Stimulated activated CD8-positive, alpha-beta memory T cell treated with anti-CD3 and anti-CD28 coated beads, Interleukin-15, amount 100 ng/mL, for 1 hour (primary cell): ENCODE measurements around the gene DRC7.

Experiments used
- DNase-seq: peaks from one replicate; pipeline ENCODE4 v3.0.0-alpha.2; 2020; ENCODE audit warnings: low read depth

The DRC7 gene

DNA sequence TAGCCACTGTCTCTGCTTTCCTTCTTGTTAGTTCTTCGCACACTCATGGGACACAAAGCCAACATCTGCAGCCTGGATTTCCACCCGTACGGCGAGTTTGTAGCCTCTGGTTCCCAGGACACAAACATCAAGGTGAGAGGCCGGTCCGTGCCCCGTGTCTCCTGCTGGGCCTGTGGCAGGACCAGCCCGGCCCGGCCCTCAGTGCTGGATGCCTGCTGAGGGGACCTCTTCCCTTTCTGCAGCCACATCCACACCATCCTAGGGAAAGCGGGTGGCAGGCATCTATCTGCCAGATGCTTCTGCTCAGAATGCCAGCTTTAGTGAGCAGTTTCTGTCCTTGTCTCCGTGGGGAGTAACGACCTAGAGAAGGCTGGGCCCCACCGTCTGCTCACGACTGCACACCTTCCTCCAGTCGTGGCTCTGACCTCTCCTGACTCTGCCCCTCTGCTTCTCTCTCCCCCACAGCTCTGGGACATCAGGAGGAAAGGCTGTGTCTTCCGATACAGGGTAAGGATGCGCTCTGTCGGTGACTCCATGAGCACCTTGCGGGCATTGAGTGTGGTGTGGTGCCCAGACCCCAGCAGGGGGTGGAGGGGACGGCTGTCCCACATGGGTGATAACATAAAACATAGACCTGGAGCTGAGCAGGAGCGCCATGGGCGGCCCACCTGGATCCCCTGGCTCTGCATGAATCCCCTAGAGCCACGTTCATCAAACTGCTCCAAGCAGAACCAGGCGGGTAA is 56.4 kb downstream of the DRC7 start:
- DNase-seq: no peak

DNA sequence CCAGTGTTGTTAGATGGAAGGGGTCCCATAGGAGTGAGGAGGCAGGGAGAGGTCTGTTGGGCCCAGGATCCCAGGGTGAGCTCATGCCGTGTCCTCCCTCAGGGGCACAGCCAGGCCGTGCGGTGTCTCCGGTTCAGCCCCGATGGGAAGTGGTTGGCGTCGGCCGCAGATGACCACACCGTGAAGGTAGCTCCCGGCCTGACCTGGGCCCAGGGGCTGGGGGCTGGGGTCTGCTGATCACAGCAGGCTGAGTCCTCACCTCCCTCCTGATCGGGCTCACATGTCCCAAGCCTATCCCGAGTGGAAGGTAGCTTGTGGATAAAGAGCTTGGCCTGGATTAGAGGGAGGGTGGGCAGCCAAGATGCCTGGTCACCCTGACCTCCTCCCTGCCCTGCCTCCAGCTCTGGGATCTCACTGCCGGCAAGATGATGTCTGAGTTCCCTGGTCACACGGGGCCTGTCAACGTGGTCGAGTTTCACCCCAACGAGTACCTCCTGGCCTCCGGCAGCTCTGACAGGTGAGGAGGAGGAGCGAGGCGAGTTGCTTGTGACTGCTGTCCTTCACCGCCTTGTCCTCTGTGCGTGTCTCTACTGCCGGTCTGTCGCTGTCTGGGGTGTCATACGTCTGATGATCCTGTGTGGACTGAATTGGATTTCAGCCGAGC is 57.1 kb downstream of the DRC7 start:
- no peak for DNase-seq

DNA sequence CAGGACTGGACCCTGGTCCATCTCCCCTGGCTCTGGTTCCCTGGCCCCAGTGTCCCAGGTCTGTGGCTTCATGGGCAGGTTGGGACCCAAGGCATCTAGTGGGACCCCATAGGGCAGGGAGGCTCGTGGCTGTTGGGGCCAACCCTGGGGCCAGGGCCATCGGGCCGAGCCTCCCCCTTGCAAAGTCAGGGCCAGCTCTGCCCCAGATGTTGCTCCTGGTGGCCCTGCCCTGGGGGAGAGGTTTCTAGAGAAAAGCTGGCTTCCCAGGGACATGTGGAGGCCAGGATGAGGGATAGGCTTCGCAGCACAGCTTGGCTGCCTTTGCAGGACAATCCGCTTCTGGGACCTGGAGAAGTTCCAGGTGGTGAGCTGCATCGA is 57.6 kb downstream of the DRC7 start:
- no peak for DNase-seq

DNA sequence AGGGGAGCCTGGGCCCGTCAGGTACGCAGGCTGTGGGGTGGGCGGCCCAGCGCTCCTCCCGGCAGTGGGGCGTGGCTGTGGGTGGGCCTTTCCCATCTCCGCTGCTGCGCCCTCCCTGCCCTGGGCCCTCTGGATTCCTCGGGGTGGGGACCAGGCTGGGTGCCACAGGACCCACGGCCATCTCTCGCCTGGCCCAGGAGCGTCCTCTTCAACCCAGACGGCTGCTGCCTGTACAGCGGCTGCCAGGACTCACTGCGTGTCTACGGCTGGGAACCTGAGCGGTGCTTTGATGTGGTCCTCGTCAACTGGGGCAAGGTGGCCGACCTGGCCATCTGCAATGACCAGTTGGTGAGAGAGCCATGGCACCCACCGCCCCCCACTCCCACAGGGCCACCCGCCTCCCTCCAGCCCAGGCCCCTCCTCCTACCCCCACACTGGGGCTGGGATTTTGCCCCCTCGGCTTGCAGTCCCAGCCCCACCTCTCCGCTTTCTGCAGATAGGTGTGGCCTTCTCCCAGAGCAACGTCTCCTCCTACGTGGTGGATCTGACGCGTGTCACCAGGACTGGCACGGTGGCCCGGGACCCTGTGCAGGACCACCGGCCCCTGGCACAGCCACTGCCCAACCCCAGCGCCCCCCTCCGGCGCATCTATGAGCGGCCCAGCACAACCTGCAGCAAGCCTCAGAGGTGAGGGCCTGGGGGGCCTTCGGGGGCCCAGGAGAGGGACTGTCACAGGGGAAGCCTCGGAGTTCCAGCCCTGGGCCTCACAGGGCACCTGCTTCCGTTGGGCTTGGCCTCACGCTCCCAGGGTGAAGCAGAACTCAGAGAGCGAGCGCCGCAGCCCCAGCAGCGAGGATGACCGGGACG is 58.2 kb downstream of the DRC7 start:
- DNase-seq: no peak

DNA sequence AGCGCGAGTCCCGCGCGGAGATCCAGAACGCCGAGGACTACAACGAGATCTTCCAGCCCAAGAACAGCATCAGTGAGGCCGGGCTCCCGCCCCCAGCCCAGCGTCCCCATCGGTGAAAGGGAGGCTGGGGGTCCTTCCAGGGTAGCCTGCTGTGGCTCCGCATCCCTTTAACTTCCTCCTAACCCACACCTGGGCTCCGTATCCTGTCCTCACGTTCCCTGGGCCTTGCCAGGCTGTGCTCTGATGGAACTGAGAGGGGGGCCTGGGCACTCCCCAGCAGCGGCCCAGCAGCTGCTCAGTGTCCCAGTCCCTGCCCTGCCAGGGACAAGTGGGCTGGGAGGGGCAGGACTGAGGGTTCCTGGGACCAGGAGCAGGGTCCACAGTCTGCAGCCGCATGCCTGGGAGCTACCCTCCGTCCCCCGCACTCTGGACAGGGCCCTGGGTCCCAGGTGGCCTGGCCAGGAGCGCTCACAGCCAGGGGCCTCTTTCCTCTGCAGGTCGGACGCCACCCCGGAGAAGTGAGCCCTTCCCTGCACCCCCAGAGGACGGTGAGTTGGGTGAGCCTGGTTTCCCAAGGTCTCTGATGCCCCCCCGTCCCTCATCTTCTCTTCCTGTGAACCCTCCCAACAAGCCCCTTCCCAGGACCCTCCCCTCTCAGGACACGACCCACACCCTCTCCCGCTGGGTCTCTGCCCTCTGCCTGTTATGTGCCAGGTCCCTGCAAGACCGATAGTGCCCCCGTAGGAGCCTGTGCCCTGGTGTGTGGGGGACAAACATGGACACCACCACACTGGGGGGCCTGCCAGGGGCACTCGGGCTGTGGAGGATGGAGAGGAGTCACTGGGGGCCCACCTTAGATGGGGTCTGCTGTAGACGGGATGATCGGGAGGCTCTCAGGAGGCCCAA is 59.1 kb downstream of the DRC7 start:
- no peak for DNase-seq

DNA sequence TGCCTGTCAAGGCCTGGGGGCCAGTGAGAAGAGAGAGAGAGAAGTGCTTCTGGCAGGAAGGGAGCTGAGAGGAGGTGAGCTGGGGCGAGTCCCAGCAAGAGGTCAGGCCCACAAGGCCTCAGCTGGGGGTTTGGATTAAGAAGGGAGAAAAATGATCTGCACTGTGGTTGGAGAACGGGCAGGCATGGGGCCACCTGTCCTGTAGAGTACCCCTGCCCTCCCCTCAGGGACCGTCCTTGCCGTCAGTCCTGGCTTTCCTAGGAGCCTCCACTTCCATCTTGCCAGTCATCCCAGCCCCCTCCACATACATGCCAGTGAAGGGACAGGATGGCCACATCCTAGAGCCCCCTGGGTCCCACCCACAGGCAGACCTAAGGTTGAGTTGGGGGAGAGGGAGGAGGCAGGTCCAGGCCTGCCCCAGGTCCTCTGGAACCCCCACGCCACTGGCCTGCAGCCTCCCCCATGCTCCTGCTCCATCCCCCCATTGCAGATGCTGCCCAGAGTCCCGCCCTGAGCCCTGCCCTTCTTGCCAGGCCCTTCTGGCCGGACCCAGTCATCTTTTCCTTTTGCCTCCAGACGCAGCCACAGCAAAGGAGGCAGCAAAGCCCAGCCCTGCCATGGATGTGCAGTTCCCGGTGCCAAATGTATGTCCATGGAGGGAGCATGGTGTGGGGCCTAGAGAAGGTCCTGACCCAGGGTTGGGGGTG is 59.9 kb downstream of the DRC7 start:
- no peak for DNase-seq

DNA sequence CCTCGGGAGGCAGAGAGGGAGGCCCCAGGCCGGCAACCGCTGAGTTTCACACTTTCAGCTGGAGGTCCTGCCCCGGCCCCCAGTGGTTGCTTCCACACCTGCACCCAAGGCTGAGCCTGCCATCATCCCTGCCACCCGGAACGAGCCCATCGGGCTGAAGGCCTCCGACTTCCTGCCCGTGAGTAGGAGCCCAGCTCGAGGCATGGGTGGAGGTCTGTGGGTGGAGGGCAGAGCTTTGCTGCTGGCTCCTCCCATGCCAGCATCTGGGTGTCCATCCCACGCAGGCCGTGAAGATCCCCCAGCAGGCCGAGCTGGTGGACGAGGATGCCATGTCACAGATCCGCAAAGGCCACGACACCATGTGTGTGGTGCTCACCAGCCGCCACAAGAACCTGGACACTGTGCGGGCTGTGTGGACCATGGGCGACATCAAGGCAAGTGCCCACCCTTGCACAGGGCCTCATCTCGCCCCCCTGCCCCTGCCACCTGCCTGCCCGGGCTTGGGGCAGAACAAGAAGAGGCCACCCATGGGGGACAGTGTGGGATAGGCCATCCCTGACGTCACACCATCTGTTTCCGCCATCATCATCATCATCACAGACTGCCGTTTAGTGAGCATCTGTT is 60.6 kb downstream of the DRC7 start:
- DNase-seq: no peak

DNA sequence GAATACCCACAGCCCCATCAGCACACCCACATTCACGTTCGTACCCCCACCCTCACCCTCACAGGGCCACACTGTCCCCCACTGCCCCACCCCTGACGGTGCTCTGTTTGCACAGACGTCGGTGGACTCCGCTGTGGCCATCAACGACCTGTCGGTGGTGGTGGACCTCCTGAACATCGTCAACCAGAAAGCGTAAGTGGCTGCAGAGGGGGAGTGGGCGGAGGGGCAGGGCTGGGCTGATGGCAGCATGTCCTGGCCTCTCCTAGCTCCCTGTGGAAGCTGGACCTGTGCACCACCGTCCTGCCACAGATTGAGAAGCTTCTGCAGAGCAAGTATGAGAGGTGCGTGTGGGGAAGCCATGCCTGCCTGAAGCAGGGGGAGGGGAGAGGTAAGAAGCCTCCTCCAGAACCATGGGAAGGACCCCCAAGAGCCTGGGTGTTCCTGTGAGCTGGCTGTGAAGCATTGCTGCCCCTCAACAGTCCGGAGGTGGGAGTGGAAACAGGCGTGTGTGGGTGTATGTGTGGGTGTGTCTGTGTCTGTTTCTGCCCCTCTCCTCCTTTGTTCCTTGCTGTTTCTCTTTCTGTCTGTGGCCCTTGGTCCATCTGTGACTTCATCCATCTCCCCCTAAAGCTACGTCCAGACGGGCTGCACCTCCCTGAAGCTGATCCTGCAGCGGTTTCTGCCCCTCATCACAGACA is 61.3 kb downstream of the DRC7 start:
- no peak for DNase-seq

DNA sequence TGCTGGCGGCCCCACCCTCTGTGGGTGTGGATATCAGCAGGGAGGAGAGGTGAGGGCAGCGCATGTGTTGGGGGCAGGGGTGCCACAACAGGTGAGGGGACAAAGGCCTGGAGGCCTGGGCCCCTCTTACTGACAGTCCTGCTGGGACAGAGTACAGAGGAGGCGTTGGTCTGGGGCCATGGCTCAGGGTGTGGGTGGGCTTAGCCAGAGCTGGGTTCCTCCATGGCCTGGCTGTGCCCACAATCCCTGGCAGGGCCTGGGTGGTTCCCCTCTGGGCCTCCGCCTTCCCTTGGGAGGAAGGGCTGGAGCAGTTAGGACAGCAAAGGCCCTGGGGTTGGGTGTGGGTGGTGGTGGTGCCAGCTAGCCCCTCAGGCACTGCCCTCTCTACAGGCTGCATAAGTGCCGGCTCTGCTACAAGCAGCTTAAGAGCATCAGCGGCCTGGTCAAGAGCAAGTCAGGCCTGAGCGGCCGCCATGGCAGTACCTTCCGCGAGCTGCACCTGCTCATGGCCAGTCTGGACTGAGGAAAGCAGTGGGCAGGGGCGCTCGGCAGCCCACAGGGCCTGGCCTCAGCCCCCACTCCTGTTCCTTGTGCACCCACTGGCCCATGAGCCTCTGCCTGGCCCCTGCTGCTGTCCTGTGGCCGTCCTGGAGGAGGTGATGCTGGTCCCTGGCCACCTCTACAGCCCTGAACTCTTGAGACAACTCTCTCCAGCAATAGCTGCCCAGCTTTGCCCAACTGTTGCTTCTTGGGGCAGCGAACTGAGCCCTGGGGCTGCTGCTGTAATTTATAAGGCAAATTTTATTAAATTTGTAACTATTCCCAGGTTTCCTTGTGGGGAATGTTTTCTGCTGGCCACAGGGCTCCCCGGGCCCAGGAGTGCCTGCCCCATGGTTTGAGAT is 62.1 kb downstream of the DRC7 start:
- DNase-seq: no peak

DNA sequence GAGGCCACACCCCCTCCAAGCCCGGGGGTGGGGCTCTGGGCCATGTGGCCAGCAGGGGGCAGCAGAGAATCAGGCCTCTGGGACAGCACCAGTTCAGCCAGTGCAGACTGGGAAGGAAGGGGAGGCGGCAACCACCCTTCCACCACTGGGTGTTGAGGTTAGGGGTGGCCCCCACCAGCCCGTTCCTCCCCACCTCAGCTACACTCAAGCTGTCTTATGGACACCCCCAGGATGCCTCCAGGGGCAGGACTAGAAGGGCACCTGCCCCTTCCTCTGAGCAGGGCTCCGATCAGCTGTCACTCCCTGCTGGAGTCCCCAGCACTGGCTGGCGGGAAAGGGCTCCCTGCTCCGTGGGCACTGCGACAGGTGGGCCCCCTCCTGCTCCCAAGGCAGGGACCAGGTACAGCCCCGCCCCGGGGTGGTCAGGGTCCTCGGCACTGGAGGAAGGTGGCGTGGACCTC is 62.8 kb downstream of the DRC7 start:
- DNase-seq: peak; percentile 85

DNA sequence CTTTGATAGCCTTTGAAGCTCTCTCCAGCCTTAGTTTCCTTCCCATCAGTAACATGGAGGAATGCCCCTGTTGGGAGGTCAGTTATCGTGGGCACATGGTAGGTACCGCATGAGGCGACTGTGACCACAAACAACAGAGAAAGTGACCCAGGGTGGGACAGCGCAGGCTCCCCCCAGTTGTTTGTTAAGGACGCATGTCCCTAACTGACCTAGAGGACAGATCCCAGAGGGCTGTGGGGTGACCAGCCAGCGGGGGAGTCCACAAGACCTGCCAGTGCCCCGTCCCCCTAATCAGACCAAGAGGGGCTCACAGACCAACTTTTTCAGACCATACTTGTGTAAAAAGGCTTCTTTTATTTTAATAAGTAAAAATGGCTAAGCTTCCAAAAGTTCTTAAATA is 63.3 kb downstream of the DRC7 start:
- no peak for DNase-seq

DNA sequence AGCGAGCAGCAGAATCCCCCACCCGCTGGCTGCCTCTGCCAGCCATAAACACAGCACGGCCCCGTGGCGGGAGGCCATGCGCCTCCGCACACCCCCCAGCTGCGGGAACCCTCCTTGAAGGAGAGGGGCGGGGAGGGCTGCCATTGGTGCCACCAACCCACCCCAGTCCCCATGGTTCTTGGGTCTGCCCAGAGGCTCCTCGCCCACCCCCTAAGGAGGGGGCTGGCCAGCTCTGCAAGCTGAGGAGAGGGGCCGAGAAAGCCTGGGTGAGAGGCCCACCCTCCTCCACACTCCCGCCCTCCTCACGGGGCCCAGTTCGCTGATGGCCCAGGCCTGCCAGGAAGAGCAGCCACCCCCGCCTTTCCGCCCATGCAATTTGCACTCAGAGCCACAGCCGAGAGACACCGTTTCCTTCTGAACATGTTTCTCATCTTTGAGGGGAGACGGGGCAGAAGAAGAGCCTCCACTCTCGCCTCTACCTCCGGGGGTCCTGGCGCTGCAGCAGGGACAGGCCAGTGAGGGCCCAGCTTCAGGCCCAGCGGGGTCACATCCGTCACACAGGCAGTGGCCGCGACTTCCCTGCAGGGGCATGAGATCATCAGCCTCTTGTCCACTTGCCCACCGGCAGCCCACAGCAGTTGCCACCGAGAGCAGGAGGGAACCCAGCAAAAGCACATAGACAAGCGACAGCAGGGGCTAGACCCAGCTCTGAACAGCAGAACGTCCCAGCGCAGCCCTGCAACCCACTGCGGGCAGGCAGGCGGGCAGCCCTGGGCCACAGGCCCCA is 63.9 kb downstream of the DRC7 start:
- no peak for DNase-seq

DNA sequence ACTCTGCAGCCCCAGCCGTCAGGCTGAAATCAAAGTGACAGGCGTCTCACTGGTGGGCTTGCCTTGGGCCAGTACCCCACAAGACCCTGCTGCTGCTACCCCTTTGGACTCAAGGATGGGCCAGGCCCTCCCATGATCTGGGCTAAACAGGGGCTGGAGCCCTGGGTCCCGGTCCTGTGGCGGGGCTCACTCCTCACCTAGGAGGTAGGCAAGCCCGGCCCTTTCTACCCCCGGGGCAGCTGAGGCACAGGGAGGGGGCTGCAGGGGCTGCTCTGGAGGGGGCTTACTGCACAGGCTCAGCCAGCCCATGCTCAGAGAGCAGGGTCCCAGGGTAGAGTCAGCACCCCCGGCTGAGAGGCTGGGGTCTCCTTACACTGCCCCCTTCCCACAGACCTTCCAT is 64.5 kb downstream of the DRC7 start:
- DNase-seq: no peak

DNA sequence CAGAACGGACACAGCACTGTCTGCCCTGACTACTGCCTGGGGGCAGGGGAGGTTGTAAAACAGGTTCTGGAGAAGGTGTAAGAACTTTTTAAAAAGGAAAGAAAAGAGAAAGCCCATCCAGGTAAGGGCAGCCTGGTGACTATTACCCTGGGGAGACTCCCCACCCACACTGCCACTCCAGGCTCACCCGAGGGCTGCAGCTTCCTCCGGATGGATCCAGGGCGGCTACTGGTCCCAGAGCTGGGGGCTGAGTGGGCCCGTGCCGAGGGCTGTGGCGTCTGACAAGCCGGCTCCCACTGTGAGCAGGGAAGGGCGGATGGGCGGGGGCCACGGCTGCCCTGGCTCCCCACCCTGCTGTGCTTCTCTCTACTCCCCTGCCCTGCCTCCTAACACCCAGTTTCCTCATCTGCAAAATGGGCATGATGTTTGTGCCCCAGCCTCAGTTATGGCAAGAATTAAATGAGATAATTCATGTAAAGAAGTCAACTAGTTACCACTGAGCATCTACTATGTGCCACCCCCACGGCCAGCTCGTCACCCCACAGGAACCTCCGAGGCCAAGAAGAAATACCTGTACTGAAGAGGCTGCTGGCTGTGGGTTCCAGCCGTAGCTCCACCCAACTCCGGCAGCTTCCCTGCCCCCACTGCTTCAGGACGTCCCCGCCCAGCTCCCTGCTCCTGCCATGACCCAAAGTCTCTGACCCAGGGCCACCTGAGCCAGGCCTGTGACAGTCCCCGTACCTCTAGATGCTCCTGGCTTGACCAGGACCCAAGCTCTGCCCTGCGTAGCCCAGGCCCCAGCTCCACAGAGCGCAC is 65.1 kb downstream of the DRC7 start:
- no peak for DNase-seq

DNA sequence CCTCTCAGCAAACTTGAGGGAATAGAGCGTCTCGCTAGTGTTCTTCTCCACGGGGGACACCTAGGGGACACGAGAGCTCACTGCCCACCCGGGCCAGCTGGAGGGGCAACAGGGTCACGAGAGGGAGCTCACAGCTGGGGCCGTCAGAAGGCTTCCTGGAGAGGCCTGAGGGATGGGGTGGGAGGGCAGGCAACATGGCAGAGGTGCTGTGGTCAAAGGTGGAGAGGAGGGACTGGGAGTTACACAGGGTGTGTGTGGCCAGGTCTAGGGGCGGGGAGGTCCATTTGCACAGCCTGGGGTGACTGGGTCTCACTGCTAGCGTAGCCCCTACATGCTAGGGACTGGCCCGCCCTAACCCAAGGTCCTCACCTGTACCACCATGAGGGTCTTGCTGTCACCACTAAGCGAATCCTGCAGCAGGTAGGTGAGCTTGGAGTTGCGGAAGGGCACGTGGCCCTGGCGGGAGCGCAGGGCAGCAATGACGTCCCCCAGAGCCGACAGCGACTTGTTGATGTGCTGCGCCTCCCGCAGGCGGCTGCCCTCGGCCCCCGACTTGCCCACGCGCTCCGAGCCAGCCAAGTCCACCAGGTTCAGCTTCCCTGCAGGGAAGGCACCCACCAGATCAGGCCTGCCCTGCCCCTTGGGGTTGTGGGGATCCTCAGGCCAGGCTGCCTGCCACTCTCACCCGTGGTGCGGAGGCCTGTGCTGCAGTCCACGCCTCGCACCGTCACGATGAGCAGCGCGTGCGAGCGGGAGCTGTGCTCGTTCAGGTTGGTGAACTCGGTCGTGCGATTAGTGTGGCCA is 66.0 kb downstream of the DRC7 start:
- DNase-seq: no peak

DNA sequence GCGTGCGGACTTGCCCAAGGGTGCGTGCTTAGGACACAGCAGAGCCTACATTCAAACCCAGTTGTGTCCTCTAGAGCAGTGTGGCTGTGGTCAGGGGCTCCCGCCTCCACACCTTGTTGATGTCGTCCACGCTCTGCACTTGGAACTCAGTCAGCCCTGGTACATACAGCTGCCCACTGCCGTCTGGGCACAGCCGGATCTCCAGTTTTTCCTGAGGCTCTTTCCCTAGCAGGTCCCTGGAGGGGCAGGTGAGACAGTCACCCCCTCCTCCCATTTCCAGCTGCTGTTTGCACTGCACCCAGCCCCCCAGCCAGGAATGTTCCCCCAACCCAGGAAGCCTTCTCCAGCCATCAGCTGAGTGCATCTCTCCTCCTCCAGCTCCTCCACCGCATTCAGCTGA is 66.7 kb downstream of the DRC7 start:
- DNase-seq: no peak

DNA sequence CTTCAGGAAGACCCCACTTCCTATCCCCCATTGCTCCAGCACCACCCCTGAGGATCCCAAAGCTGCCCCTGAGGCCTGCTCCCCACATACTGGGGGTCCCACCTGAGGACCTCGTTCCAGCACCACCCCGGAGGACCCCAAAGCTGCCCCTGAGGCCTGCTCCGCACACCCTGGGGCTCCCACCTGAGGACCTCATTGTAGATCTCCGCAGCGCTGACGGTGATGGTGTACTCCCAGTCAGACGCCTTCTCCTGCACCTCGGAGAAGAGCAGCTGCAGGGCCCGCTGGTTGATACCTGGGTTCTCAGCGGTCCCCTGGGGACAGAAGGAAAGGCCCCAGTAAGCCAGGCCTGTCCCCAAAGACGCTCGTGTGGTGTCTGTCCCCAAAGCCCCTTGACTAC is 67.4 kb downstream of the DRC7 start:
- no peak for DNase-seq
